ENCODE data around the gene DGAT2.

DNA sequence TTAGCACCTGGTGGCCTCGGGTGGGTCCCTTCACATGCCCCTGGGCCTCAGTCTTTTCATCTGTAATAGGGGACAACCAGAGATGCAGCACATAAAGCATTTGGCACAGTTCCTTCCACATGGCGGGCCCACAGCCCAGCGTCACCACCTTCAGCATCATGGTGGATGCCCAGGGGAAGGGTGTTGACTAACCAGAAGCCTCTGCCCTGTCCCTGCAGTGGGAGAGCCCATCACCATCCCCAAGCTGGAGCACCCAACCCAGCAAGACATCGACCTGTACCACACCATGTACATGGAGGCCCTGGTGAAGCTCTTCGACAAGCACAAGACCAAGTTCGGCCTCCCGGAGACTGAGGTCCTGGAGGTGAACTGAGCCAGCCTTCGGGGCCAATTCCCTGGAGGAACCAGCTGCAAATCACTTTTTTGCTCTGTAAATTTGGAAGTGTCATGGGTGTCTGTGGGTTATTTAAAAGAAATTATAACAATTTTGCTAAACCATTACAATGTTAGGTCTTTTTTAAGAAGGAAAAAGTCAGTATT is 31.6 kb downstream of the DGAT2 start:
- TF ChIP-seq POLR2AphosphoS5 (IDR thresholded peaks at IDR 0.05; ENCODE audit: borderline replicate concordance, low read depth, low read length) (no peak), EZH2 (IDR thresholded peaks at IDR 0.05) (no peak)

All from SK-N-MC (cell line).